HL-60 (cell line): ENCODE measurements around the gene EIF1AD.

Source experiments
- GABPA ChIP-seq: IDR thresholded peaks from 2 replicates; pipeline ENCODE4 v1.6.1; 2012; ENCODE audit warnings: low read depth
- POLR2AphosphoS5 ChIP-seq: IDR thresholded peaks from 2 replicates; pipeline ENCODE4 v1.6.1; 2012; ENCODE audit warnings: low read depth

GRCh38 chr11:65979261-65979759 lies 22.6 kb downstream of the EIF1AD start:
- TF ChIP-seq GABPA (no peak), POLR2AphosphoS5 (peak; percentile 22; the same call in 1 of the 2 replicates)
